Trophoblast cell (in vitro differentiated cells and primary cell): ENCODE measurements around the gene MOGAT2.

Experiments used
- DNase-seq, 2 donors: peaks; one replicate each; pipeline ENCODE4 v3.0.0-alpha.2; 2016
- H2AFZ ChIP-seq: 2 replicates; pipeline ENCODE4 v1.6.1; 2013; ENCODE audit warnings: low read length, moderate library complexity, mild to moderate bottlenecking; ENCODE audit not compliant: insufficient read depth, poor library complexity
- H2AK5ac ChIP-seq: 2 replicates; pipeline ENCODE4 v1.6.1; 2013; ENCODE audit warnings: mild to moderate bottlenecking, low read length
- H2BK120ac ChIP-seq: 2 replicates; pipeline ENCODE4 v1.6.1; 2013; ENCODE audit warnings: low read length, mild to moderate bottlenecking, moderate library complexity; ENCODE audit not compliant: insufficient read depth, poor library complexity
- H2BK12ac ChIP-seq: 2 replicates; pipeline ENCODE4 v1.6.1; 2013; ENCODE audit warnings: mild to moderate bottlenecking, low read length, moderate library complexity
- H2BK5ac ChIP-seq: 2 replicates; pipeline ENCODE4 v1.6.1; 2013; ENCODE audit warnings: low read length, low read depth, moderate library complexity, mild to moderate bottlenecking; ENCODE audit not compliant: poor library complexity
- H3K14ac ChIP-seq: 2 replicates; pipeline ENCODE4 v1.6.1; 2013; ENCODE audit warnings: mild to moderate bottlenecking, low read length
- H3K18ac ChIP-seq: 2 replicates; pipeline ENCODE4 v1.6.1; 2013; ENCODE audit warnings: mild to moderate bottlenecking, low read length
- H3K23ac ChIP-seq: 2 replicates; pipeline ENCODE4 v1.6.1; 2013; ENCODE audit warnings: low read length
- H3K27ac ChIP-seq: 2 replicates; pipeline ENCODE4 v1.5.1; 2013; ENCODE audit warnings: low read depth, mild to moderate bottlenecking, inconsistent platforms, low read length, moderate library complexity
- H3K27me3 ChIP-seq: 2 replicates; pipeline ENCODE4 v1.6.1; 2013; ENCODE audit warnings: inconsistent platforms, mild to moderate bottlenecking, low read length, moderate library complexity; ENCODE audit not compliant: insufficient read depth
- H3K36me3 ChIP-seq, 2 experiments: 1 replicate in 1 of 2; 2 replicates in 1 of 2; pipeline ENCODE4 v1.6.1; 2013; ENCODE audit warnings: low read length in 2 of 2, mild to moderate bottlenecking in 2 of 2, moderate library complexity in 1 of 2; ENCODE audit not compliant: insufficient read depth in 2 of 2, control insufficient read depth in 1 of 2
- H3K4ac ChIP-seq: 2 replicates; pipeline ENCODE4 v1.6.1; 2013; ENCODE audit warnings: low read depth, mild to moderate bottlenecking, low read length, moderate library complexity
- H3K4me1 ChIP-seq, 2 experiments: 1 replicate in 1 of 2; 2 replicates in 1 of 2; pipeline ENCODE4 v1.6.1; 2013; ENCODE audit warnings: low read length in 2 of 2, mild to moderate bottlenecking in 2 of 2, moderate library complexity in 1 of 2; ENCODE audit not compliant: insufficient read depth in 2 of 2, control insufficient read depth in 1 of 2
- H3K4me2 ChIP-seq: 2 replicates; pipeline ENCODE4 v1.6.1; 2013; ENCODE audit warnings: inconsistent platforms, mild to moderate bottlenecking, low read length, moderate library complexity
- H3K4me3 ChIP-seq: 2 replicates; pipeline ENCODE4 v1.5.1; 2013; ENCODE audit warnings: mild to moderate bottlenecking, low read depth, low read length, inconsistent platforms
- H3K79me1 ChIP-seq: one replicate; pipeline ENCODE4 v1.6.1; 2013; ENCODE audit warnings: low read length
- H3K79me2 ChIP-seq: 2 replicates; pipeline ENCODE4 v1.6.1; 2013; ENCODE audit warnings: low read length, mild to moderate bottlenecking; ENCODE audit not compliant: control insufficient read depth, insufficient read depth, poor library complexity
- H3K9ac ChIP-seq: 2 replicates; pipeline ENCODE4 v1.6.1; 2013; ENCODE audit warnings: mild to moderate bottlenecking, low read length
- H3K9me3 ChIP-seq: 2 replicates; pipeline ENCODE4 v1.6.1; 2013; ENCODE audit warnings: low read depth, mild to moderate bottlenecking, control low read depth, inconsistent platforms, low read length; ENCODE audit not compliant: insufficient read depth
- H4K12ac ChIP-seq: 2 replicates; pipeline ENCODE4 v1.6.1; 2013; ENCODE audit warnings: low read depth, mild to moderate bottlenecking, low read length, moderate library complexity
- H4K8ac ChIP-seq: 2 replicates; pipeline ENCODE4 v1.6.1; 2013; ENCODE audit warnings: low read depth, mild to moderate bottlenecking, low read length, moderate library complexity
- H4K91ac ChIP-seq: one replicate; pipeline ENCODE4 v1.6.1; 2013; ENCODE audit warnings: low read depth, mild to moderate bottlenecking, low read length, moderate library complexity
- WGBS: extraction: QIAGEN DNeasy Blood & Tissue Kit; methylation state at CpG from one replicate; pipeline ENCODE4 v1.1.7; 2013; ENCODE audit warnings: missing lambda C conversion rate; ENCODE audit not compliant: insufficient read length, insufficient coverage; ENCODE audit errors: extremely low coverage; 5-methylcytosine and 5-hydroxymethylcytosine counted together

The MOGAT2 gene

GRCh38 chr11:75703695-75704237 is 13.9 kb upstream of the MOGAT2 start:
- no peak overlapping the region for H2BK12ac ChIP-seq
- no peak overlapping the region for H2AK5ac ChIP-seq
- no peak overlapping the region for H3K14ac ChIP-seq
- H3K23ac ChIP-seq, result no peak overlapping the region
- H2AFZ ChIP-seq, result no peak overlapping the region
- H3K79me2 ChIP-seq, result no peaks in the 10 kb centered on the region
- H2BK120ac ChIP-seq, result no peak overlapping the region
- no peak overlapping the region for H3K4me3 ChIP-seq
- H3K18ac ChIP-seq, result no peak overlapping the region
- WGBS, result no CpG with 5 or more reads among the region's 7 CpGs
- no peak overlapping the region for H3K4me2 ChIP-seq
- no peak overlapping the region for H3K4ac ChIP-seq
- no peak overlapping the region for H2BK5ac ChIP-seq
- H3K79me1 ChIP-seq, result no peaks in the 10 kb centered on the region
- H3K9me3 ChIP-seq, result peaks cover 2% of the 10 kb centered on the region
- no peak for DNase-seq
- no peak overlapping the region for H3K27ac ChIP-seq
- H3K4me1 ChIP-seq, result no peaks in the 10 kb centered on the region
- no peak overlapping the region for H3K9ac ChIP-seq
- no peaks in the 10 kb centered on the region for H3K36me3 ChIP-seq
- H4K8ac ChIP-seq, result no peak overlapping the region
- H4K91ac ChIP-seq, result no peak overlapping the region
- no peak overlapping the region for H4K12ac ChIP-seq
- no peaks in the 10 kb centered on the region for H3K27me3 ChIP-seq

- Histone ChIP-seq H3K36me3 (no peaks in the 10 kb centered on the region), H3K79me1 (no peaks in the 10 kb centered on the region), H4K12ac (no peak overlapping the region), H3K4me3 (no peak overlapping the region), H3K27me3 (no peaks in the 10 kb centered on the region), H4K8ac (no peak overlapping the region), H3K4me1 (no peaks in the 10 kb centered on the region), H4K91ac (no peak overlapping the region), H2BK5ac (no peak overlapping the region), H2AK5ac (no peak overlapping the region), H3K79me2 (no peaks in the 10 kb centered on the region), H2BK12ac (no peak overlapping the region), H2AFZ (no peak overlapping the region), H3K4me2 (no peak overlapping the region), H3K4ac (no peak overlapping the region), H2BK120ac (no peak overlapping the region), H3K14ac (no peak overlapping the region), H3K23ac (no peak overlapping the region), H3K9me3 (no peaks in the 10 kb centered on the region), H3K18ac (no peak overlapping the region), H3K9ac (no peak overlapping the region), H3K27ac (no peak overlapping the region)
- DNase-seq, result no peak
- no CpG with 5 or more reads among the region's 3 CpGs for WGBS
Observed at GRCh38 chr11:75705541-75705940, 12.1 kb upstream of the MOGAT2 start.

- no peak overlapping the region for H4K8ac ChIP-seq
- H3K4me1 ChIP-seq, result no peaks in the 10 kb centered on the region
- H3K27ac ChIP-seq, result no peak overlapping the region
- peak; percentile 28 to 68 for DNase-seq
- H2AK5ac ChIP-seq, result no peak overlapping the region
- no peaks in the 10 kb centered on the region for H3K79me1 ChIP-seq
- H2BK12ac ChIP-seq, result no peak overlapping the region
- H3K9ac ChIP-seq, result no peak overlapping the region
- no peaks in the 10 kb centered on the region for H3K79me2 ChIP-seq
- no peaks in the 10 kb centered on the region for H3K36me3 ChIP-seq
- H2AFZ ChIP-seq, result no peak overlapping the region
- no peaks in the 10 kb centered on the region for H3K9me3 ChIP-seq
- no peak overlapping the region for H3K4me3 ChIP-seq
- no peak overlapping the region for H4K12ac ChIP-seq
- no peak overlapping the region for H4K91ac ChIP-seq
- H3K4ac ChIP-seq, result no peak overlapping the region
- WGBS, result no CpG with 5 or more reads among the region's 17 CpGs
- no peak overlapping the region for H2BK5ac ChIP-seq
- H2BK120ac ChIP-seq, result no peak overlapping the region
- no peaks in the 10 kb centered on the region for H3K27me3 ChIP-seq
- H3K4me2 ChIP-seq, result no peak overlapping the region
- H3K23ac ChIP-seq, result no peak overlapping the region
- H3K18ac ChIP-seq, result no peak overlapping the region
- no peak overlapping the region for H3K14ac ChIP-seq
Observed at GRCh38 chr11:75706260-75706729, 11.3 kb upstream of the MOGAT2 start.

GRCh38 chr11:75714211-75714610 is 3.4 kb upstream of the MOGAT2 start:
- H4K12ac ChIP-seq, result no peak overlapping the region
- H2AK5ac ChIP-seq, result no peak overlapping the region
- H3K18ac ChIP-seq, result no peak overlapping the region
- H3K9me3 ChIP-seq, result peaks cover 2% of the 10 kb centered on the region
- DNase-seq, result no peak
- no peak overlapping the region for H4K91ac ChIP-seq
- no peak overlapping the region for H3K27ac ChIP-seq
- H3K79me2 ChIP-seq, result no peaks in the 10 kb centered on the region
- H2AFZ ChIP-seq, result no peak overlapping the region
- no CpG with 5 or more reads among the region's 9 CpGs for WGBS
- H4K8ac ChIP-seq, result no peak overlapping the region
- no peak overlapping the region for H3K9ac ChIP-seq
- H3K4ac ChIP-seq, result no peak overlapping the region
- no peak overlapping the region for H3K4me3 ChIP-seq
- no peaks in the 10 kb centered on the region for H3K79me1 ChIP-seq
- no peak overlapping the region for H3K23ac ChIP-seq
- H3K14ac ChIP-seq, result no peak overlapping the region
- no peaks in the 10 kb centered on the region for H3K36me3 ChIP-seq
- H2BK120ac ChIP-seq, result no peak overlapping the region
- no peaks in the 10 kb centered on the region for H3K27me3 ChIP-seq
- no peak overlapping the region for H2BK5ac ChIP-seq
- no peak overlapping the region for H2BK12ac ChIP-seq
- no peak overlapping the region for H3K4me2 ChIP-seq
- H3K4me1 ChIP-seq, result no peaks in the 10 kb centered on the region
